Measurements from ENCODE around the gene CCDC92.

- TF ChIP-seq TARDBP (IDR thresholded peaks at IDR 0.05; ENCODE audit: borderline replicate concordance): no peak
- TF ChIP-seq, protein P1, sequence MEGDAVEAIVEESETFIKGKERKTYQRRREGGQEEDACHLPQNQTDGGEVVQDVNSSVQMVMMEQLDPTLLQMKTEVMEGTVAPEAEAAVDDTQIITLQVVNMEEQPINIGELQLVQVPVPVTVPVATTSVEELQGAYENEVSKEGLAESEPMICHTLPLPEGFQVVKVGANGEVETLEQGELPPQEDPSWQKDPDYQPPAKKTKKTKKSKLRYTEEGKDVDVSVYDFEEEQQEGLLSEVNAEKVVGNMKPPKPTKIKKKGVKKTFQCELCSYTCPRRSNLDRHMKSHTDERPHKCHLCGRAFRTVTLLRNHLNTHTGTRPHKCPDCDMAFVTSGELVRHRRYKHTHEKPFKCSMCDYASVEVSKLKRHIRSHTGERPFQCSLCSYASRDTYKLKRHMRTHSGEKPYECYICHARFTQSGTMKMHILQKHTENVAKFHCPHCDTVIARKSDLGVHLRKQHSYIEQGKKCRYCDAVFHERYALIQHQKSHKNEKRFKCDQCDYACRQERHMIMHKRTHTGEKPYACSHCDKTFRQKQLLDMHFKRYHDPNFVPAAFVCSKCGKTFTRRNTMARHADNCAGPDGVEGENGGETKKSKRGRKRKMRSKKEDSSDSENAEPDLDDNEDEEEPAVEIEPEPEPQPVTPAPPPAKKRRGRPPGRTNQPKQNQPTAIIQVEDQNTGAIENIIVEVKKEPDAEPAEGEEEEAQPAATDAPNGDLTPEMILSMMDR (IDR thresholded peaks at IDR 0.05 in 2 of 3, conservative IDR thresholded peaks at IDR 0.05 in 1 of 3; ENCODE audit: control insufficient read depth in 2 of 3, extremely low read depth in 1 of 3, insufficient read depth in 1 of 3, low read depth in 3 of 3, low read length in 3 of 3): no peak
- TF ChIP-seq, protein P2, sequence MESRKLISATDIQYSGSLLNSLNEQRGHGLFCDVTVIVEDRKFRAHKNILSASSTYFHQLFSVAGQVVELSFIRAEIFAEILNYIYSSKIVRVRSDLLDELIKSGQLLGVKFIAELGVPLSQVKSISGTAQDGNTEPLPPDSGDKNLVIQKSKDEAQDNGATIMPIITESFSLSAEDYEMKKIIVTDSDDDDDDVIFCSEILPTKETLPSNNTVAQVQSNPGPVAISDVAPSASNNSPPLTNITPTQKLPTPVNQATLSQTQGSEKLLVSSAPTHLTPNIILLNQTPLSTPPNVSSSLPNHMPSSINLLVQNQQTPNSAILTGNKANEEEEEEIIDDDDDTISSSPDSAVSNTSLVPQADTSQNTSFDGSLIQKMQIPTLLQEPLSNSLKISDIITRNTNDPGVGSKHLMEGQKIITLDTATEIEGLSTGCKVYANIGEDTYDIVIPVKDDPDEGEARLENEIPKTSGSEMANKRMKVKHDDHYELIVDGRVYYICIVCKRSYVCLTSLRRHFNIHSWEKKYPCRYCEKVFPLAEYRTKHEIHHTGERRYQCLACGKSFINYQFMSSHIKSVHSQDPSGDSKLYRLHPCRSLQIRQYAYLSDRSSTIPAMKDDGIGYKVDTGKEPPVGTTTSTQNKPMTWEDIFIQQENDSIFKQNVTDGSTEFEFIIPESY (IDR thresholded peaks at IDR 0.05): no peak
Observed at GRCh38 chr12:123898673-123899072, 74.0 kb downstream of the CCDC92 start.

All from GM12878 (cell line).